Suprapubic skin (tissue), 3 donors: Measurements from ENCODE around the gene MAT2B.

Experiments used
- EP300 ChIP-seq: sonication (generic); formaldehyde crosslinking; IDR thresholded peaks from one replicate; pipeline ENCODE4 v1.6.1; 2017; ENCODE audit warnings: antibody characterized with exemption
- POLR2A ChIP-seq, 2 donors: fragments of 450-650 bp; IDR thresholded peaks; one replicate each; pipeline ENCODE4 v1.6.1; 2017; ENCODE audit warnings: antibody characterized with exemption in 2 of 2, mild to moderate bottlenecking in 2 of 2, moderate library complexity in 2 of 2
- TF ChIP-seq, protein P1 (sequence below), 2 donors: fragments of 200-600 bp in 1 of 2; fragments of 450-650 bp in 1 of 2; sonication (generic) in 1 of 2; IDR thresholded peaks; one replicate each; pipeline ENCODE4 v1.5.1; 2016 to 2019; ENCODE audit warnings: antibody characterized with exemption in 2 of 2, mild to moderate bottlenecking in 1 of 2, moderate library complexity in 1 of 2

DNA sequence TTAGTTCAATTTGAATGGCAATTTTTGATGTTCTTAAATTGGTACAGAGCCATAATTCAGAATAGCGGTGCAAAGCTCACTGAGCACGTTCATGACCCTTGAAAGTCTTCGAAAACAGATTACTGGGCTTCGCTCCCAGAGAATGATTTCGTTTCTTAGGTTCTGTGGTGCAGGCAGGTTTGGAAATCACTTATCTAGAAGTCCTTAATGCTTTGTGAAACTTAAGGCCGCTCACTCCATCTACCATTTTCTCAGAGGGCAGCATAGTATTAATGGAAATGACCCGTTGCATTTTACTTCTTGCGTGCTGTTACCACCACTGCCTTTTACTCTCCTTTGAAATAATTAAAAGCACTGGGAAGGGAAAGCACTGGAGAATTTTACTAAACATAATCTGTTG is 2.9 kb upstream of the MAT2B start:
- TF ChIP-seq, protein P1, sequence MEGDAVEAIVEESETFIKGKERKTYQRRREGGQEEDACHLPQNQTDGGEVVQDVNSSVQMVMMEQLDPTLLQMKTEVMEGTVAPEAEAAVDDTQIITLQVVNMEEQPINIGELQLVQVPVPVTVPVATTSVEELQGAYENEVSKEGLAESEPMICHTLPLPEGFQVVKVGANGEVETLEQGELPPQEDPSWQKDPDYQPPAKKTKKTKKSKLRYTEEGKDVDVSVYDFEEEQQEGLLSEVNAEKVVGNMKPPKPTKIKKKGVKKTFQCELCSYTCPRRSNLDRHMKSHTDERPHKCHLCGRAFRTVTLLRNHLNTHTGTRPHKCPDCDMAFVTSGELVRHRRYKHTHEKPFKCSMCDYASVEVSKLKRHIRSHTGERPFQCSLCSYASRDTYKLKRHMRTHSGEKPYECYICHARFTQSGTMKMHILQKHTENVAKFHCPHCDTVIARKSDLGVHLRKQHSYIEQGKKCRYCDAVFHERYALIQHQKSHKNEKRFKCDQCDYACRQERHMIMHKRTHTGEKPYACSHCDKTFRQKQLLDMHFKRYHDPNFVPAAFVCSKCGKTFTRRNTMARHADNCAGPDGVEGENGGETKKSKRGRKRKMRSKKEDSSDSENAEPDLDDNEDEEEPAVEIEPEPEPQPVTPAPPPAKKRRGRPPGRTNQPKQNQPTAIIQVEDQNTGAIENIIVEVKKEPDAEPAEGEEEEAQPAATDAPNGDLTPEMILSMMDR (IDR thresholded peaks at IDR 0.05) = no peak
- no peak for TF ChIP-seq POLR2A (IDR thresholded peaks at IDR 0.05)
- TF ChIP-seq EP300 = no peak
